Right lobe of liver (tissue), 6 donors: ENCODE results near the gene MIER2. TPM values are rescaled to one million over a fixed set of nuclear protein-coding genes. Genes with fewer than 3 reads are reported as not detected.

Experiments
- ATAC-seq, 4 donors: fragments of 200-7000 bp; cut with Tn5 transposase; one replicate each; pipeline ENCODE4 v1.9.1; 2020; ENCODE audit warnings: mild to moderate bottlenecking in 4 of 4, moderate library complexity in 4 of 4
- DNase-seq, 3 donors: peaks; one replicate each; pipeline ENCODE4 v3.0.0-alpha.2; 2020
- H3K27ac ChIP-seq, 3 donors: fragments of 200-600 bp; one replicate each; pipeline ENCODE4 v1.8.0; 2022
- H3K27me3 ChIP-seq, 2 donors: fragments of 200-600 bp; one replicate each; pipeline ENCODE4 v1.8.0; 2022
- H3K36me3 ChIP-seq, 4 donors: fragments of 200-600 bp; sonication (generic) in 1 of 4; one replicate each; pipeline versions ENCODE4 v1.5.1 to v1.8.0; 2017 to 2022; ENCODE audit warnings: control low read depth in 1 of 4
- H3K4me1 ChIP-seq, 4 donors: fragments of 200-600 bp; sonication (generic) in 1 of 4; one replicate each; pipeline versions ENCODE4 v1.5.1 to v1.8.0; 2017 to 2022; ENCODE audit warnings: control low read depth in 1 of 4
- H3K4me3 ChIP-seq, 3 donors: fragments of 200-600 bp; one replicate each; pipeline ENCODE4 v1.8.0; 2022
- H3K9me3 ChIP-seq, 4 donors: fragments of 200-600 bp; sonication (generic) in 1 of 4; one replicate each; pipeline versions ENCODE4 v1.5.1 to v1.8.0; 2017 to 2022; ENCODE audit warnings: control low read depth in 1 of 4
- POLR2A ChIP-seq: fragments of 450-650 bp; IDR thresholded peaks from one replicate; pipeline ENCODE4 v1.6.1; 2017; ENCODE audit warnings: antibody characterized with exemption, mild to moderate bottlenecking
- WGBS: methylation state at CpG from one replicate; pipeline ENCODE4 v1.1.6; 2018; ENCODE audit warnings: low coverage, low lambda C conversion rate; ENCODE audit not compliant: insufficient coverage; ENCODE audit errors: missing lambda C conversion rate; 5-methylcytosine and 5-hydroxymethylcytosine counted together
- intact Hi-C, 2 donors: fragments of 100-400 bp; cut with DNase I; formaldehyde crosslinking; loops; one replicate each; pipeline versions ENCODE4 v1.11.2 to v1.14.1; 2022
- total RNA-seq, 6 experiments: library from RNA; depleted of rRNA in 2 of 6; stranded (reverse); fragments of >200 nt in 2 of 6; fragmentation: NEBNext Ultra II Directional in 3 of 6; extraction: Animal tissue kit (Norgen Biotek cat#: 25700) in 3 of 6; gene quantifications; one replicate each; pipeline versions ENCODE4 v1.1.0 to v1.2.4, GENCODE V29; 2016 to 2023
- TF ChIP-seq, protein P1 (sequence below), 4 donors: fragments of 200-600 bp in 3 of 4; fragments of 450-650 bp in 1 of 4; IDR thresholded peaks; one replicate each; pipeline versions ENCODE4 v1.5.1 to v1.8.0; 2016 to 2022; ENCODE audit warnings: antibody characterized with exemption in 4 of 4, mild to moderate bottlenecking in 2 of 4
- donor health status: DM: no; HTN: yes; CAD: no.
- donor health status: DM: no; HTN: no; CAD: no.
- donor health status: DM: no; HTN: no; CAD: no.
- donor health status: DM: no; HTN: yes; CAD: no.
- donor health status: DM: no; HTN: yes; CAD: no.

The MIER2 gene
- total RNA-seq, 6 experiments from 2014 or later, result 3.1 to 7.3 (median 4.5) TPM

- 86% methylated on average over 9 of the region's 15 CpGs for WGBS
- Histone ChIP-seq H3K27me3 (no peaks in the 10 kb centered on the region), H3K4me1 (no peaks in the 10 kb centered on the region), H3K27ac (no peak overlapping the region), H3K4me3 (no peak overlapping the region), H3K36me3 (peaks cover 4 to 18% (median 12%) of the 10 kb centered on the region in 4 donors), H3K9me3 (no peaks in the 10 kb centered on the region)
- DNase-seq, result no peak
- TF ChIP-seq, protein P1, sequence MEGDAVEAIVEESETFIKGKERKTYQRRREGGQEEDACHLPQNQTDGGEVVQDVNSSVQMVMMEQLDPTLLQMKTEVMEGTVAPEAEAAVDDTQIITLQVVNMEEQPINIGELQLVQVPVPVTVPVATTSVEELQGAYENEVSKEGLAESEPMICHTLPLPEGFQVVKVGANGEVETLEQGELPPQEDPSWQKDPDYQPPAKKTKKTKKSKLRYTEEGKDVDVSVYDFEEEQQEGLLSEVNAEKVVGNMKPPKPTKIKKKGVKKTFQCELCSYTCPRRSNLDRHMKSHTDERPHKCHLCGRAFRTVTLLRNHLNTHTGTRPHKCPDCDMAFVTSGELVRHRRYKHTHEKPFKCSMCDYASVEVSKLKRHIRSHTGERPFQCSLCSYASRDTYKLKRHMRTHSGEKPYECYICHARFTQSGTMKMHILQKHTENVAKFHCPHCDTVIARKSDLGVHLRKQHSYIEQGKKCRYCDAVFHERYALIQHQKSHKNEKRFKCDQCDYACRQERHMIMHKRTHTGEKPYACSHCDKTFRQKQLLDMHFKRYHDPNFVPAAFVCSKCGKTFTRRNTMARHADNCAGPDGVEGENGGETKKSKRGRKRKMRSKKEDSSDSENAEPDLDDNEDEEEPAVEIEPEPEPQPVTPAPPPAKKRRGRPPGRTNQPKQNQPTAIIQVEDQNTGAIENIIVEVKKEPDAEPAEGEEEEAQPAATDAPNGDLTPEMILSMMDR (IDR thresholded peaks at IDR 0.05), result no peak
- TF ChIP-seq POLR2A, result no peak
- no peak for ATAC-seq
- intact Hi-C loops, result no loop called here
These were observed 17.7 kb downstream of the MIER2 start for GRCh38 chr19:326871-327270.

DNA sequence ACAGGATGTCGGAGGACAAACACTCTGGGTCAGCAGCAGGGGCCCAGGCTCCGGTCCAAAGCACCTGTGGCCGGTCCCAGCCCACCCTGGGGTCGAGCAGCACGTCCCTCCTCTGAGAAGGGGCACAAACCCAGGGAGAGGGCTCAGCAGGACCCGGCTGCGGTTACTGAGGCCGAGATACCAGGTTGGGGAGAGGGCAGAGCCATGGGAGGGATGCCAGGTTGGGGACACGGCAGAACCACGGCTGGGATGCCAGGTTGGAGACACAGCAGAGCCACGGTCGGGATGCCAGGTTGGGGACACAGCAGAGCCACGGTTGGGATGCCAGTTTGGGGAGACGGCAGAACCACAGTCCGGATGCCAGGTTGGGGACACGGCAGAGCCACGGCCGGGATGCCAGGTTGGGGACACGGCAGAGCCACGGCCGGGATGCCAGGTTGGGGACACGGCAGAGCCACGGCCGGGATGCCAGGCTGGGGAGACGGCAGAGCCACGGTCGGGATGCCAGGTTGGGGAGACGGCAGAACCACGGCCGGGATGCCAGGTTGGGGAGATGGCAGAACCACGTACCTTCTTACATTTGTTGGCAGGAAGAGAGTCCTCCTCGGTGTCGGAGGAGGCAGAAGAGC lies 18.5 kb downstream of the MIER2 start:
- Histone ChIP-seq H3K27me3 (no peaks in the 10 kb centered on the region), H3K27ac (no peak overlapping the region), H3K9me3 (no peaks in the 10 kb centered on the region), H3K4me3 (no peak overlapping the region), H3K4me1 (no peaks in the 10 kb centered on the region), H3K36me3 (peaks cover 4 to 18% (median 12%) of the 10 kb centered on the region in 4 donors)
- 94% methylated on average over 17 of the region's 33 CpGs for WGBS
- TF ChIP-seq POLR2A, result no peak
- TF ChIP-seq, protein P1 (IDR thresholded peaks at IDR 0.05), result no peak
- intact Hi-C loops, result no loop called here
- DNase-seq (no peak), ATAC-seq (no peak)

- no peaks in the 10 kb centered on the region for H3K4me1 ChIP-seq
- H3K4me3 ChIP-seq, result no peak overlapping the region
- peaks cover 4 to 18% (median 10%) of the 10 kb centered on the region in 4 donors for H3K36me3 ChIP-seq
- 98% methylated on average over 7 of the region's 24 CpGs for WGBS
- ATAC-seq (peak in 1 of 4 donors; percentile 35), DNase-seq (no peak)
- H3K9me3 ChIP-seq, result no peaks in the 10 kb centered on the region
- H3K27me3 ChIP-seq, result no peaks in the 10 kb centered on the region
- TF ChIP-seq POLR2A, result no peak
- TF ChIP-seq, protein P1 (IDR thresholded peaks at IDR 0.05), result no peak
- intact Hi-C loops, result no loop called here
- no peak overlapping the region for H3K27ac ChIP-seq
These were observed 19.2 kb downstream of the MIER2 start for GRCh38 chr19:325173-325936.

DNA sequence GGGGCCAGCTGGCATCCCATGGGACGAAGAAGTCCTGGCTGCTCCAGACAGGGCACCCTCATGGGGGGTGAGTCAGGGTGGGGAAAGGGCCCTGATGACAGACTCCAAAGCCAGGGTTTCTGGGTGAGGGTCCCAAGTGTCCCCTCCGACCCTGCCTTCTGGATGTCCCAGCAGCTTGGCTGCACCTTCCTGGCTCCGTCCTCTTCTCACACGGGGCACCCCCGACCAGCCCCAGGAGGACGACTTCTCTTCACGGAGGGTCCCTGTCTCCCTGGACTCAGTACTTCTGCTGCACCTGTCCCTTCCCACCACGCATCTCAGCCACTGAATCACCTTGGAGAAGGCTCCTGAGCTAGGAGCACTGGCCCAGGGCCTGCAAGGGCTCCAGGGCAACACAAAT lies 19.9 kb downstream of the MIER2 start:
- DNase-seq (no peak), ATAC-seq (no peak)
- no peak for TF ChIP-seq POLR2A
- TF ChIP-seq, protein P1 (IDR thresholded peaks at IDR 0.05), result no peak
- intact Hi-C loops, result no loop called here
- H3K27me3 ChIP-seq, result no peaks in the 10 kb centered on the region
- no peak overlapping the region for H3K4me3 ChIP-seq
- H3K36me3 ChIP-seq, result peaks cover 4 to 18% (median 8%) of the 10 kb centered on the region in 4 donors
- H3K4me1 ChIP-seq, result no peaks in the 10 kb centered on the region
- WGBS, result 95% methylated on average over 6 of the region's 8 CpGs
- no peaks in the 10 kb centered on the region for H3K9me3 ChIP-seq
- no peak overlapping the region for H3K27ac ChIP-seq
